GM12873 (cell line): ENCODE measurements around the gene XDH.

Source experiments
- CTCF ChIP-seq: IDR thresholded peaks from 2 replicates; pipeline ENCODE4 v1.5.1; 2012; ENCODE audit warnings: low read depth, mild to moderate bottlenecking, moderate library complexity, low read length, control low read depth; ENCODE audit not compliant: insufficient read depth; ENCODE audit errors: missing control alignments

XDH gene

GRCh38 chr2:31287654-31288053 lies 126.9 kb downstream of the XDH start:
- TF ChIP-seq CTCF: no peak

DNA sequence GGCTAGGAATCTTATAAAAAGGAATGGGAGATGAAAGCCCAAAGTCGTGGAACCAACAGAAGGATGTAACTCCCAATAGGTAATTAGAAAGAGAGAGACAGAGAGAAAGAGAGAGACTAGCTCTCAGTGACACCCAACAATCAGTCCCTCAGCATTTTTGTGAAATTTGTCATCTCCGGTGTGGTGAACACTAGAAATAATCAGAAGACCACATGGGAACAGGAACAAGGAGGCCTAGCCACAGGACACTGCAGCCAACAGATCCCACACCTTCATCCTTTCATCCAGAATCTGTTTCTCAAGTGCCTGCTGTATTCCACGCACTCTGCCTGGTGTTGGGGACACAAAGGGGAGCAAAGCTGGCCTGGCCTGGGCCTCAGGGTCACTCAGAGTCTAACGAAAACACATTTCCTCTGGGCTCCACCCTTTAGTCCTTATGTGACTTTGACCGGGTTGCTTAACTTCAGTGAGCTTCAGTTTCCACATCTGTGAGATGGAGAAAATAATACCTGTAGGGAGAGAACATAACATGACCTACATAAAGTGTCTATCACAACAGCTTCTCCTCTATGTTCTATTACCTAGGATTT lies 127.5 kb downstream of the XDH start:
- no peak for TF ChIP-seq CTCF

GRCh38 chr2:31286230-31286629 lies 128.3 kb downstream of the XDH start:
- no peak for TF ChIP-seq CTCF
